Measurements from ENCODE around the gene BCKDHB. TPM values are rescaled to one million over a fixed set of nuclear protein-coding genes. Genes with fewer than 3 reads are reported as not detected.

BCKDHB gene
- total and polyA plus RNA-seq, 4 donors = 22.9 to 36.0 (median 28.9) TPM

- Histone ChIP-seq H3K4me1 (ENCODE audit: control insufficient read depth, insufficient read depth, low read length) (no peaks in the 10 kb centered on the region), H3K27me3 (ENCODE audit: control insufficient read depth, insufficient read depth, low read length) (no peaks in the 10 kb centered on the region), H3K27ac (ENCODE audit: low read depth, low read length) (peak overlapping the region; percentile 25), H3K9me3 (ENCODE audit: control insufficient read depth, insufficient read depth, low read length) (no peaks in the 10 kb centered on the region), H3K36me3 (ENCODE audit: control insufficient read depth, insufficient read depth, low read length) (no peaks in the 10 kb centered on the region), H3K4me3 (ENCODE audit: low read depth, low read length) (no peak overlapping the region)
- no CpG with 5 or more reads among the region's 4 CpGs for WGBS (ENCODE audit: insufficient coverage)
- DNase-seq (ENCODE audit: low read depth in 4 of 6, low spot score in 6 of 6) = peak in 1 of 6 donors; percentile 67
These were observed 38.4 kb downstream of the BCKDHB start for GRCh38 chr6:80144753-80145315.

- no peaks in the 10 kb centered on the region for H3K27me3 ChIP-seq (ENCODE audit: control insufficient read depth, insufficient read depth, low read length)
- DNase-seq (ENCODE audit: low read depth in 4 of 6, low spot score in 6 of 6) = peak in 1 of 6 donors; percentile 4
- peak overlapping the region; percentile 25 for H3K27ac ChIP-seq (ENCODE audit: low read depth, low read length)
- no peak overlapping the region for H3K4me3 ChIP-seq (ENCODE audit: low read depth, low read length)
- H3K9me3 ChIP-seq (ENCODE audit: control insufficient read depth, insufficient read depth, low read length) = no peaks in the 10 kb centered on the region
- no peaks in the 10 kb centered on the region for H3K4me1 ChIP-seq (ENCODE audit: control insufficient read depth, insufficient read depth, low read length)
- H3K36me3 ChIP-seq (ENCODE audit: control insufficient read depth, insufficient read depth, low read length) = no peaks in the 10 kb centered on the region
These were observed 39.0 kb downstream of the BCKDHB start for GRCh38 chr6:80145509-80145908.

- WGBS (ENCODE audit: insufficient coverage) = no CpG with 5 or more reads among the region's 1 CpG
These were observed 39.5 kb downstream of the BCKDHB start for GRCh38 chr6:80145921-80146320.

GRCh38 chr6:80148220-80148619, 41.7 kb downstream of the BCKDHB start:
- WGBS (ENCODE audit: insufficient coverage) = no CpG with 5 or more reads among the region's 1 CpG

More at GRCh38 chr6:80145921-80146320, 39.5 kb downstream of the BCKDHB start:
- Histone ChIP-seq H3K36me3 (ENCODE audit: control insufficient read depth, insufficient read depth, low read length) (no peaks in the 10 kb centered on the region), H3K27me3 (ENCODE audit: control insufficient read depth, insufficient read depth, low read length) (no peaks in the 10 kb centered on the region), H3K4me1 (ENCODE audit: control insufficient read depth, insufficient read depth, low read length) (no peaks in the 10 kb centered on the region), H3K27ac (ENCODE audit: low read depth, low read length) (no peak overlapping the region), H3K9me3 (ENCODE audit: control insufficient read depth, insufficient read depth, low read length) (no peaks in the 10 kb centered on the region), H3K4me3 (ENCODE audit: low read depth, low read length) (no peak overlapping the region)
- no peak for DNase-seq (ENCODE audit: low read depth in 4 of 6, low spot score in 6 of 6)

GRCh38 chr6:80151635-80152034, 45.2 kb downstream of the BCKDHB start:
- H3K27me3 ChIP-seq (ENCODE audit: control insufficient read depth, insufficient read depth, low read length) = no peaks in the 10 kb centered on the region
- H3K9me3 ChIP-seq (ENCODE audit: control insufficient read depth, insufficient read depth, low read length) = no peaks in the 10 kb centered on the region
- H3K36me3 ChIP-seq (ENCODE audit: control insufficient read depth, insufficient read depth, low read length) = no peaks in the 10 kb centered on the region
- no peak overlapping the region for H3K4me3 ChIP-seq (ENCODE audit: low read depth, low read length)
- DNase-seq (ENCODE audit: low read depth in 4 of 6, low spot score in 6 of 6) = peak in 1 of 6 donors; percentile 71
- WGBS (ENCODE audit: insufficient coverage) = no CpG with 5 or more reads among the region's 2 CpGs
- H3K27ac ChIP-seq (ENCODE audit: low read depth, low read length) = no peak overlapping the region
- H3K4me1 ChIP-seq (ENCODE audit: control insufficient read depth, insufficient read depth, low read length) = no peaks in the 10 kb centered on the region

More at GRCh38 chr6:80148220-80148619, 41.7 kb downstream of the BCKDHB start:
- Histone ChIP-seq H3K4me1 (ENCODE audit: control insufficient read depth, insufficient read depth, low read length) (no peaks in the 10 kb centered on the region), H3K27me3 (ENCODE audit: control insufficient read depth, insufficient read depth, low read length) (no peaks in the 10 kb centered on the region), H3K27ac (ENCODE audit: low read depth, low read length) (no peak overlapping the region), H3K36me3 (ENCODE audit: control insufficient read depth, insufficient read depth, low read length) (no peaks in the 10 kb centered on the region), H3K4me3 (ENCODE audit: low read depth, low read length) (no peak overlapping the region), H3K9me3 (ENCODE audit: control insufficient read depth, insufficient read depth, low read length) (no peaks in the 10 kb centered on the region)
- DNase-seq (ENCODE audit: low read depth in 4 of 6, low spot score in 6 of 6) = no peak

- Histone ChIP-seq H3K4me1 (ENCODE audit: control insufficient read depth, insufficient read depth, low read length) (no peaks in the 10 kb centered on the region), H3K27me3 (ENCODE audit: control insufficient read depth, insufficient read depth, low read length) (no peaks in the 10 kb centered on the region), H3K4me3 (ENCODE audit: low read depth, low read length) (no peak overlapping the region), H3K9me3 (ENCODE audit: control insufficient read depth, insufficient read depth, low read length) (no peaks in the 10 kb centered on the region), H3K36me3 (ENCODE audit: control insufficient read depth, insufficient read depth, low read length) (no peaks in the 10 kb centered on the region), H3K27ac (ENCODE audit: low read depth, low read length) (no peak overlapping the region)
- DNase-seq (ENCODE audit: low read depth in 4 of 6, low spot score in 6 of 6) = no peak
- WGBS (ENCODE audit: insufficient coverage) = no CpG with 5 or more reads among the region's 2 CpGs
These were observed 47.7 kb downstream of the BCKDHB start for GRCh38 chr6:80154160-80154559.

GRCh38 chr6:80156221-80156620, 49.8 kb downstream of the BCKDHB start:
- no peak overlapping the region for H3K4me3 ChIP-seq (ENCODE audit: low read depth, low read length)
- no peak for DNase-seq (ENCODE audit: low read depth in 4 of 6, low spot score in 6 of 6)
- H3K27me3 ChIP-seq (ENCODE audit: control insufficient read depth, insufficient read depth, low read length) = no peaks in the 10 kb centered on the region
- H3K9me3 ChIP-seq (ENCODE audit: control insufficient read depth, insufficient read depth, low read length) = no peaks in the 10 kb centered on the region
- no peaks in the 10 kb centered on the region for H3K36me3 ChIP-seq (ENCODE audit: control insufficient read depth, insufficient read depth, low read length)
- no peak overlapping the region for H3K27ac ChIP-seq (ENCODE audit: low read depth, low read length)
- H3K4me1 ChIP-seq (ENCODE audit: control insufficient read depth, insufficient read depth, low read length) = no peaks in the 10 kb centered on the region

- Histone ChIP-seq H3K27me3 (ENCODE audit: control insufficient read depth, insufficient read depth, low read length) (no peaks in the 10 kb centered on the region), H3K27ac (ENCODE audit: low read depth, low read length) (no peak overlapping the region), H3K4me1 (ENCODE audit: control insufficient read depth, insufficient read depth, low read length) (no peaks in the 10 kb centered on the region), H3K4me3 (ENCODE audit: low read depth, low read length) (no peak overlapping the region), H3K9me3 (ENCODE audit: control insufficient read depth, insufficient read depth, low read length) (no peaks in the 10 kb centered on the region), H3K36me3 (ENCODE audit: control insufficient read depth, insufficient read depth, low read length) (no peaks in the 10 kb centered on the region)
- WGBS (ENCODE audit: insufficient coverage) = no CpG with 5 or more reads among the region's 2 CpGs
- no peak for DNase-seq (ENCODE audit: low read depth in 4 of 6, low spot score in 6 of 6)
These were observed 52.1 kb downstream of the BCKDHB start for GRCh38 chr6:80158478-80158989.

- Histone ChIP-seq H3K4me3 (ENCODE audit: low read depth, low read length) (no peak overlapping the region), H3K9me3 (ENCODE audit: control insufficient read depth, insufficient read depth, low read length) (no peaks in the 10 kb centered on the region), H3K4me1 (ENCODE audit: control insufficient read depth, insufficient read depth, low read length) (no peaks in the 10 kb centered on the region), H3K27ac (ENCODE audit: low read depth, low read length) (no peak overlapping the region), H3K36me3 (ENCODE audit: control insufficient read depth, insufficient read depth, low read length) (no peaks in the 10 kb centered on the region), H3K27me3 (ENCODE audit: control insufficient read depth, insufficient read depth, low read length) (no peaks in the 10 kb centered on the region)
- WGBS (ENCODE audit: insufficient coverage) = 60% methylated on average over 1 of the region's 1 CpG
- DNase-seq (ENCODE audit: low read depth in 4 of 6, low spot score in 6 of 6) = peak in 1 of 6 donors; percentile 2
These were observed 55.0 kb downstream of the BCKDHB start for GRCh38 chr6:80161434-80161833.

GRCh38 chr6:80163754-80164187, 57.3 kb downstream of the BCKDHB start:
- H3K4me3 ChIP-seq (ENCODE audit: low read depth, low read length) = no peak overlapping the region
- DNase-seq (ENCODE audit: low read depth in 4 of 6, low spot score in 6 of 6) = no peak
- H3K27ac ChIP-seq (ENCODE audit: low read depth, low read length) = no peak overlapping the region
- WGBS (ENCODE audit: insufficient coverage) = 80% methylated on average over 3 of the region's 3 CpGs
- peaks cover 8% of the 10 kb centered on the region for H3K36me3 ChIP-seq (ENCODE audit: control insufficient read depth, insufficient read depth, low read length)
- no peaks in the 10 kb centered on the region for H3K27me3 ChIP-seq (ENCODE audit: control insufficient read depth, insufficient read depth, low read length)
- H3K9me3 ChIP-seq (ENCODE audit: control insufficient read depth, insufficient read depth, low read length) = no peaks in the 10 kb centered on the region
- no peaks in the 10 kb centered on the region for H3K4me1 ChIP-seq (ENCODE audit: control insufficient read depth, insufficient read depth, low read length)

Measured in spinal cord (tissue), 10 donors.